ENCODE results near the gene ZNF837.

The ZNF837 gene

DNA sequence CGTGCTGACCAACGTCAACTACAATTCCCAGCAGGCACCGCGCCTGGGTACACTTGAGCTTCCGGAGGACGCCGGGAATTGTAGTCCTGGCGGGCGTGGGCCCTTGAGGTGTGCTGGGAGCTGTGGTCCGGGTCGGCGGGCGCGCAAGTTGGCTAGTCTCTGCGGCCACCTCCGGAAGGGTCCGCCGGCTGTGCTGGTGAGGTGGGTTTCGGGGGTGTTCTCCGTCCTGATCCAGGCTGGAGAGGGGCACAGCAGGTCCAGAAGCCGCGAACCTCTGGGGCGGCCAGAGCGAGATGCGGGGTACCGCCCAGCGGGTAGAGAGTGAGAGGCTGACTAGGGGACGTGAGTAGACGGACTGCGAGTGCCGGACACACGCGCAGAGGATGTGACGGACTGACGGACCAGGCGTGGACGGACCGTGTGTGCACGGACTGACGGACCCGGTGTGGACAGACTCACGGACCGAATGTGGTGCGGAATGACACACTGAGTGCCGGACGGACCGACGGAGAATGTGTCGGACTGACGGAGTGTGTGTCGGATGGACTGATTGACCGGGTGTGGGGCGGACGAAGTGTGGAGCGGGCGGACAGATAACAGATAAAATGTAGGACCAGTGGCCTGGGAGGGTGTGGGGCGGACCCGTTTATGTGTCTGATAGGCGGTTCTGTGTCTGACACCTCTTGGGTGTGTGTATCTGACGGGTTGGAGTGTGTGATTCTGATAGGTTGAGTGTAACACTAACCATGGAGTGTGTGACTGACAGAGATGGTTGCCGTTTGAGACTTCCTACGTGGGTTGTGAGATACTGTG, 53.7 kb downstream of the ZNF837 start, which contains the start of gene ZSCAN22 (continued):
- TF ChIP-seq ZNF571 (tag by site-specific recombination; IDR thresholded peaks at IDR 0.05), result no peak
- peak; percentile 98 for TF ChIP-seq REPIN1 (tag by site-specific recombination; IDR thresholded peaks at IDR 0.05; ENCODE audit: low read depth)
- peak; percentile 50 for TF ChIP-seq FEZF1 (tag by site-specific recombination; IDR thresholded peaks at IDR 0.05)
- TF ChIP-seq ZNF311 (tag by site-specific recombination; IDR thresholded peaks at IDR 0.05; ENCODE audit: borderline replicate concordance), result no peak
- no peak for TF ChIP-seq PRDM1 (tag by site-specific recombination; IDR thresholded peaks at IDR 0.05)
- TF ChIP-seq, protein P1, sequence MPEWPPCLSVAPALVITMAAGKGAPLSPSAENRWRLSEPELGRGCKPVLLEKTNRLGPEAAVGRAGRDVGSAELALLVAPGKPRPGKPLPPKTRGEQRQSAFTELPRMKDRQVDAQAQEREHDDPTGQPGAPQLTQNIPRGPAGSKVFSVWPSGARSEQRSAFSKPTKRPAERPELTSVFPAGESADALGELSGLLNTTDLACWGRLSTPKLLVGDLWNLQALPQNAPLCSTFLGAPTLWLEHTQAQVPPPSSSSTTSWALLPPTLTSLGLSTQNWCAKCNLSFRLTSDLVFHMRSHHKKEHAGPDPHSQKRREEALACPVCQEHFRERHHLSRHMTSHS (tag by site-specific recombination; IDR thresholded peaks at IDR 0.05), result no peak
- TF ChIP-seq YY2 (tag by site-specific recombination; IDR thresholded peaks at IDR 0.05), result peak; percentile 43; the same call in 1 of the 2 replicates
- TF ChIP-seq OSR2 (tag by site-specific recombination; IDR thresholded peaks at IDR 0.05), result no peak
- TF ChIP-seq ZNF266 (tag by site-specific recombination; IDR thresholded peaks at IDR 0.05; ENCODE audit: low read depth), result no peak
- peak; percentile 96; the same call in 1 of the 2 replicates for TF ChIP-seq ZSCAN30 (tag by site-specific recombination; IDR thresholded peaks at IDR 0.05)
- TF ChIP-seq HOXA7 (CRISPR knock-in tag; IDR thresholded peaks at IDR 0.05; ENCODE audit: borderline replicate concordance), result no peak
- TF ChIP-seq ZNF629 (tag by site-specific recombination; IDR thresholded peaks at IDR 0.05), result peak; percentile 68
- TF ChIP-seq, protein P2, sequence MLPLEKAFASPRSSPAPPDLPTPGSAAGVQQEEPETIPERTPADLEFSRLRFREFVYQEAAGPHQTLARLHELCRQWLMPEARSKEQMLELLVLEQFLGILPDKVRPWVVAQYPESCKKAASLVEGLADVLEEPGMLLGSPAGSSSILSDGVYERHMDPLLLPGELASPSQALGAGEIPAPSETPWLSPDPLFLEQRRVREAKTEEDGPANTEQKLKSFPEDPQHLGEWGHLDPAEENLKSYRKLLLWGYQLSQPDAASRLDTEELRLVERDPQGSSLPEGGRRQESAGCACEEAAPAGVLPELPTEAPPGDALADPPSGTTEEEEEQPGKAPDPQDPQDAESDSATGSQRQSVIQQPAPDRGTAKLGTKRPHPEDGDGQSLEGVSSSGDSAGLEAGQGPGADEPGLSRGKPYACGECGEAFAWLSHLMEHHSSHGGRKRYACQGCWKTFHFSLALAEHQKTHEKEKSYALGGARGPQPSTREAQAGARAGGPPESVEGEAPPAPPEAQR (tag by site-specific recombination; IDR thresholded peaks at IDR 0.05), result no peak; the same call in 1 of the 2 replicates
- TF ChIP-seq, protein P3, sequence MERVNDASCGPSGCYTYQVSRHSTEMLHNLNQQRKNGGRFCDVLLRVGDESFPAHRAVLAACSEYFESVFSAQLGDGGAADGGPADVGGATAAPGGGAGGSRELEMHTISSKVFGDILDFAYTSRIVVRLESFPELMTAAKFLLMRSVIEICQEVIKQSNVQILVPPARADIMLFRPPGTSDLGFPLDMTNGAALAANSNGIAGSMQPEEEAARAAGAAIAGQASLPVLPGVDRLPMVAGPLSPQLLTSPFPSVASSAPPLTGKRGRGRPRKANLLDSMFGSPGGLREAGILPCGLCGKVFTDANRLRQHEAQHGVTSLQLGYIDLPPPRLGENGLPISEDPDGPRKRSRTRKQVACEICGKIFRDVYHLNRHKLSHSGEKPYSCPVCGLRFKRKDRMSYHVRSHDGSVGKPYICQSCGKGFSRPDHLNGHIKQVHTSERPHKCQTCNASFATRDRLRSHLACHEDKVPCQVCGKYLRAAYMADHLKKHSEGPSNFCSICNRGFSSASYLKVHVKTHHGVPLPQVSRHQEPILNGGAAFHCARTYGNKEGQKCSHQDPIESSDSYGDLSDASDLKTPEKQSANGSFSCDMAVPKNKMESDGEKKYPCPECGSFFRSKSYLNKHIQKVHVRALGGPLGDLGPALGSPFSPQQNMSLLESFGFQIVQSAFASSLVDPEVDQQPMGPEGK (tag by site-specific recombination; IDR thresholded peaks at IDR 0.05), result peak; percentile 75
- TF ChIP-seq ZNF211 (tag by site-specific recombination; IDR thresholded peaks at IDR 0.05; ENCODE audit: low read depth), result no peak
- TF ChIP-seq KLF7 (tag by site-specific recombination; IDR thresholded peaks at IDR 0.05; ENCODE audit: borderline replicate concordance), result peak; percentile 92; the same call in 1 of the 2 replicates
- no peak for TF ChIP-seq WT1 (tag by site-specific recombination; IDR thresholded peaks at IDR 0.05)
- TF ChIP-seq, protein P4, sequence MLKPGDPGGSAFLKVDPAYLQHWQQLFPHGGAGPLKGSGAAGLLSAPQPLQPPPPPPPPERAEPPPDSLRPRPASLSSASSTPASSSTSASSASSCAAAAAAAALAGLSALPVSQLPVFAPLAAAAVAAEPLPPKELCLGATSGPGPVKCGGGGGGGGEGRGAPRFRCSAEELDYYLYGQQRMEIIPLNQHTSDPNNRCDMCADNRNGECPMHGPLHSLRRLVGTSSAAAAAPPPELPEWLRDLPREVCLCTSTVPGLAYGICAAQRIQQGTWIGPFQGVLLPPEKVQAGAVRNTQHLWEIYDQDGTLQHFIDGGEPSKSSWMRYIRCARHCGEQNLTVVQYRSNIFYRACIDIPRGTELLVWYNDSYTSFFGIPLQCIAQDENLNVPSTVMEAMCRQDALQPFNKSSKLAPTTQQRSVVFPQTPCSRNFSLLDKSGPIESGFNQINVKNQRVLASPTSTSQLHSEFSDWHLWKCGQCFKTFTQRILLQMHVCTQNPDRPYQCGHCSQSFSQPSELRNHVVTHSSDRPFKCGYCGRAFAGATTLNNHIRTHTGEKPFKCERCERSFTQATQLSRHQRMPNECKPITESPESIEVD (tag by site-specific recombination; IDR thresholded peaks at IDR 0.05), result no peak
- no peak for TF ChIP-seq ZNF292 (tag by site-specific recombination; IDR thresholded peaks at IDR 0.05; ENCODE audit: borderline replicate concordance, low read depth)
- TF ChIP-seq ZBTB21 (tag by site-specific recombination; IDR thresholded peaks at IDR 0.05), result no peak; the same call in 1 of the 2 replicates
- no peak for TF ChIP-seq ZNF354C (tag by site-specific recombination; IDR thresholded peaks at IDR 0.05; ENCODE audit: borderline replicate concordance, low read depth)
- TF ChIP-seq SP3 (tag by site-specific recombination; IDR thresholded peaks at IDR 0.05), result peak; percentile 88
- no peak for TF ChIP-seq ZNF169 (tag by site-specific recombination; IDR thresholded peaks at IDR 0.05)
- TF ChIP-seq ZNF239 (tag by site-specific recombination; IDR thresholded peaks at IDR 0.05), result 0 out of 2 replicates have a peak, but pooled peaks have one; percentile 79
- TF ChIP-seq, protein P5, sequence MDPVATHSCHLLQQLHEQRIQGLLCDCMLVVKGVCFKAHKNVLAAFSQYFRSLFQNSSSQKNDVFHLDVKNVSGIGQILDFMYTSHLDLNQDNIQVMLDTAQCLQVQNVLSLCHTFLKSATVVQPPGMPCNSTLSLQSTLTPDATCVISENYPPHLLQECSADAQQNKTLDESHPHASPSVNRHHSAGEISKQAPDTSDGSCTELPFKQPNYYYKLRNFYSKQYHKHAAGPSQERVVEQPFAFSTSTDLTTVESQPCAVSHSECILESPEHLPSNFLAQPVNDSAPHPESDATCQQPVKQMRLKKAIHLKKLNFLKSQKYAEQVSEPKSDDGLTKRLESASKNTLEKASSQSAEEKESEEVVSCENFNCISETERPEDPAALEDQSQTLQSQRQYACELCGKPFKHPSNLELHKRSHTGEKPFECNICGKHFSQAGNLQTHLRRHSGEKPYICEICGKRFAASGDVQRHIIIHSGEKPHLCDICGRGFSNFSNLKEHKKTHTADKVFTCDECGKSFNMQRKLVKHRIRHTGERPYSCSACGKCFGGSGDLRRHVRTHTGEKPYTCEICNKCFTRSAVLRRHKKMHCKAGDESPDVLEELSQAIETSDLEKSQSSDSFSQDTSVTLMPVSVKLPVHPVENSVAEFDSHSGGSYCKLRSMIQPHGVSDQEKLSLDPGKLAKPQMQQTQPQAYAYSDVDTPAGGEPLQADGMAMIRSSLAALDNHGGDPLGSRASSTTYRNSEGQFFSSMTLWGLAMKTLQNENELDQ (tag by site-specific recombination; IDR thresholded peaks at IDR 0.05; ENCODE audit: low read depth), result peak; percentile 57; the same call in 1 of the 2 replicates
- TF ChIP-seq ZNF10 (tag by site-specific recombination; IDR thresholded peaks at IDR 0.05), result peak; percentile 87
- TF ChIP-seq, protein P6, sequence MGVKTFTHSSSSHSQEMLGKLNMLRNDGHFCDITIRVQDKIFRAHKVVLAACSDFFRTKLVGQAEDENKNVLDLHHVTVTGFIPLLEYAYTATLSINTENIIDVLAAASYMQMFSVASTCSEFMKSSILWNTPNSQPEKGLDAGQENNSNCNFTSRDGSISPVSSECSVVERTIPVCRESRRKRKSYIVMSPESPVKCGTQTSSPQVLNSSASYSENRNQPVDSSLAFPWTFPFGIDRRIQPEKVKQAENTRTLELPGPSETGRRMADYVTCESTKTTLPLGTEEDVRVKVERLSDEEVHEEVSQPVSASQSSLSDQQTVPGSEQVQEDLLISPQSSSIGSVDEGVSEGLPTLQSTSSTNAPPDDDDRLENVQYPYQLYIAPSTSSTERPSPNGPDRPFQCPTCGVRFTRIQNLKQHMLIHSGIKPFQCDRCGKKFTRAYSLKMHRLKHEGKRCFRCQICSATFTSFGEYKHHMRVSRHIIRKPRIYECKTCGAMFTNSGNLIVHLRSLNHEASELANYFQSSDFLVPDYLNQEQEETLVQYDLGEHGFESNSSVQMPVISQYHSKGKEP (tag by site-specific recombination; IDR thresholded peaks at IDR 0.05), result no peak
- TF ChIP-seq ZIC2 (tag by site-specific recombination; IDR thresholded peaks at IDR 0.05), result 0 out of 2 replicates have a peak, but pooled peaks have one; percentile 43
- peak; percentile 72; the same call in 1 of the 2 replicates for TF ChIP-seq ZSCAN16 (tag by site-specific recombination; IDR thresholded peaks at IDR 0.05)

Data from HEK293 (cell line).